ENCODE data around the gene DRP2.
A peak's percentile ranks its signal among the peaks of the same experiment; 100 is the strongest.
"Not testable (repeated sequence)": the region's sequence is repeated elsewhere in the genome, so short reads cannot be mapped to it uniquely, and the experiment has no call there.

The DRP2 gene, protein sequence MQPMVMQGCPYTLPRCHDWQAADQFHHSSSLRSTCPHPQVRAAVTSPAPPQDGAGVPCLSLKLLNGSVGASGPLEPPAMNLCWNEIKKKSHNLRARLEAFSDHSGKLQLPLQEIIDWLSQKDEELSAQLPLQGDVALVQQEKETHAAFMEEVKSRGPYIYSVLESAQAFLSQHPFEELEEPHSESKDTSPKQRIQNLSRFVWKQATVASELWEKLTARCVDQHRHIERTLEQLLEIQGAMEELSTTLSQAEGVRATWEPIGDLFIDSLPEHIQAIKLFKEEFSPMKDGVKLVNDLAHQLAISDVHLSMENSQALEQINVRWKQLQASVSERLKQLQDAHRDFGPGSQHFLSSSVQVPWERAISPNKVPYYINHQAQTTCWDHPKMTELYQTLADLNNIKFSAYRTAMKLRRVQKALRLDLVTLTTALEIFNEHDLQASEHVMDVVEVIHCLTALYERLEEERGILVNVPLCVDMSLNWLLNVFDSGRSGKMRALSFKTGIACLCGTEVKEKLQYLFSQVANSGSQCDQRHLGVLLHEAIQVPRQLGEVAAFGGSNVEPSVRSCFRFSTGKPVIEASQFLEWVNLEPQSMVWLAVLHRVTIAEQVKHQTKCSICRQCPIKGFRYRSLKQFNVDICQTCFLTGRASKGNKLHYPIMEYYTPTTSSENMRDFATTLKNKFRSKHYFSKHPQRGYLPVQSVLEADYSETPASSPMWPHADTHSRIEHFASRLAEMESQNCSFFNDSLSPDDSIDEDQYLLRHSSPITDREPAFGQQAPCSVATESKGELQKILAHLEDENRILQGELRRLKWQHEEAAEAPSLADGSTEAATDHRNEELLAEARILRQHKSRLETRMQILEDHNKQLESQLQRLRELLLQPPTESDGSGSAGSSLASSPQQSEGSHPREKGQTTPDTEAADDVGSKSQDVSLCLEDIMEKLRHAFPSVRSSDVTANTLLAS

GRCh38 chrX:101219116-101219863, at the start of gene DRP2:
DRP2 (plus strand) TSS chrX:101219786; CDS start chrX:101231648, 11,862 bp downstream.
- DNase-seq, result no peak

GRCh38 chrX:101171883-101172400, 47.6 kb upstream of the DRP2 start:
- no peak for DNase-seq

DNA sequence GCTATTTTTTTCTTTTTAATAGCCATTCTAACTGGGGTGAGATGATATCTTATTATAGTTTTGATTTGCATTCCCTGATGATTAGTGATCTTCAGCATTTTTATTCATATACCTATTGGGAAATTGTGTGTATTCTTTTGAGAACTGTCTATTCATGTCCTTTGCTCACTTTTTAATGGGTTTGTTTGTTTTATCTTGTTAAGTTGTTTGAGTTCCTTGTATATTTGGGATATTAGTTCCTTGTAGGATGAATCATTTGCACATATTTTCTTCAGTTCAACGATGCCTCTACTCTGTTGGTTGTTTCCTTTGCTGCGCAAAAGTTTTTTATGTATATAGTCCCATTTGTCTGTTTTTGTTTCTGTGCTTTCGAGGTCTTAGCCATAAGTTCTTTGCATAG, 43.1 kb upstream of the DRP2 start:
- DNase-seq, result no peak

DNA sequence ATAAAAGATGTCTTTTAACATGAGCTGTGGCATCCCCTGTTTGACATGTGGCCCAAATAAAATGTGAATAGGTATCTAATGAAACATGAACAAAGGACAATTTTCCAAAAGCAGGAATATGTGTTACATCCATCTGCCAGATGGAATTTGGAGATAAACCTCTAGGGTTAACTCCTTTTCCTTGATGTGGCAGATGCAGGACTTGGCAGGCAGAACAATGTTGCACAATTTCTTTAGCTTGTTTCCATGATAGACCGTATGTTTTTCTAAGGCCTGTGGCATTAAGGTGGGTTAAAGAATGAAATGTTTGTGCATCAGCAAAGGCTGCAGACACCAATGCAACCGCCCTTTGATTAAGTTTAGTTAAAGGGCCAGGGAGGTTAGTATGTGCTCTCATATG, 34.7 kb upstream of the DRP2 start:
- DNase-seq, result not testable (repeated sequence)

GRCh38 chrX:101187961-101188360, 31.6 kb upstream of the DRP2 start:
- not testable (repeated sequence) for DNase-seq

DNA sequence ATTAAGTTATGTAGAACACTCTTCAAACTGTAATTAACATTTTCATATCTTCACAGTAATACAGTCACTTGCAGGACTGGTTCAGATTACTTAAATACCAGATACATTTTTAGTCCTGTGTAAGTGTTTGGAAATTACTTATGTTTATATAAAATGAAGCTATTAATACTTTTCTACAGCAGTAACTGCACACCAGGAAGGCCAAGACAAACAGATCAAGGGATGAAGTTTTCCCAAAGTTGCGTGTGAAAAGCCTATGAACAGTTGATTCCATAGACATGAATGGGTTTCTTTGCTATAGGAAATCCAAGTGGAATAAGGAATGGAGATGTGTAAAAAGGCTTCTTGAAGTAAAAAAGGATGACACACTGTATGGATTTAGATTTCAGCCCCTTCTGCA, 28.9 kb upstream of the DRP2 start:
- DNase-seq, result no peak

GRCh38 chrX:101191217-101191750, 28.3 kb upstream of the DRP2 start:
- no peak for DNase-seq

DNA sequence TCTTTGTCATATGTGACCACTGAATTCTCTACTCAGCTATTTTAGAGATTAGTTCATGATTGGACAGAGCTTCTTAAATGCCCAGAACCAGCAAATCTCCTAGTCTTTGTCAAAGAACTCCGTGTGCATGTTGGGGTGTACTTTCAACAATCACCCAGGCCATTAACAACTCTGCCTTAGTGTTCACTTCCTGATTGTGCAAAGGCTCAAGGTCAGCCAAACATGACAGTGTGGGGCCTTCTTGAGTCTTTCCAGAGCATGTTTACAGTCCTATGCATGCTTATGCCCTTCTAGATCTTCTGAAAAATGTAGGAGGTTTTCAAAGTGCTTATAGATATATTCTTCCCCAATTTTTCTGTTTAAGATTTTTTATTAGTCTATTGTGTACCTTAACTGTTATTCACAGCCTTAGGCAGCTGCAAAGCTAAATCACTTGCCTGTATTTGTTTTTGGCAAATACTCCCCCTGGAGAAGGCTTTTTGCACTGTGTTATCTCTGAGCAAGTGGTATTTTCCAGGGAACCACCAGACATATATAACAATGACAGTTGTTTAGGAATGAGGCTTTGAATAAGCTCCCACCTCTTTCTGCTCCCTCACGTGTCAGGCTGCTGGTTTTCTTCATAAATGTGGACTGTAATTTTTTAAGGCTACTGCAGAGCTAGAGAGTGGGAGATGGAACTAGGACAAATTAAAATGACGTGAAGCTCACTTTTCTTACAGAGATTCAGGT, 24.0 kb upstream of the DRP2 start:
- DNase-seq, result no peak

DNA sequence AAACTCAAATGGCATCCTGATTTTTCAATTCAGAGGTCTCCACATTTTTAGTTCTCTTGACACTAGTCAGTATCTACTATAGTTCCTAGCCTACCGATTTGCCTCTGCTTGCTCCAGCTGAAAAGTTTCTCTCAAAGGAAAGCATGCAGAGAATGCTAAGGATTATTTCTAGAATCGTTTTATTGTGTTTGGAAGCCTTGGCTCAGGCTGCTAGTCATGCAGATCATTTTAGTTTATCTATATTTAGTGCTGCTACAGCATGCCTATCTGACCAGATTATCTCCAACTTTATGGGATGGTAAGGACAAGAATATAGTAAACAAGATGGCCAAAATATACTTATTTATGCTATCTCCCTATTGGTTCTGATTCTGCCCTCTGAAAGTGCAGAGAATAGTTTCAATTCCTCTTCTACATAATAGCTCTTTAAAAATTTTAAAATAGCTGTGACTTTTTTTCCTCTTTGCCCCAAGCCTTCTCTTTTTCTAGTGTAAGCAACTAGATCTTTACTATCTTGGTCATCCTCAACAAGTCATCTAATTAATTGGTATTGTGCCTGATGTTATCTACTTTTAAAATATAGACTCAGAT, 15.7 kb upstream of the DRP2 start:
- DNase-seq, result no peak

DNA sequence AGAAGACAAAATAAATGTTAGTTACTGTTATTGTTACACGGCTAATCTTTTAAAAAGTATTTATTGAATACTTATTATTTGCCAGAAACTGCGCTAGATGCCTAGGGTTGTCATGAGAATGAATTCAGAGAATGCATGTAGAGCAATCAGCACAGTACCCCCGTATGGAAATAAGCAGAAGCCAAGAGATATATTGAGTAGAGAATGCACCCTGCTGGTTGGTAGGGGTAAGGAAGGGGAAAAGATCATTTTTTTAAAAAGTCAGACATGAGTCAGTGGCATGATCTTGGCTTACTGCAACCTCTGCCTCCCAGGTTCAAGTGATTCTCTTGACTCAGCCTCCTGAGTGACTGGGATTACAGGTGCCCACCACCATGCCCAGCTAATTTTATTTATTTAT, 13.1 kb upstream of the DRP2 start:
- DNase-seq, result no peak

DNA sequence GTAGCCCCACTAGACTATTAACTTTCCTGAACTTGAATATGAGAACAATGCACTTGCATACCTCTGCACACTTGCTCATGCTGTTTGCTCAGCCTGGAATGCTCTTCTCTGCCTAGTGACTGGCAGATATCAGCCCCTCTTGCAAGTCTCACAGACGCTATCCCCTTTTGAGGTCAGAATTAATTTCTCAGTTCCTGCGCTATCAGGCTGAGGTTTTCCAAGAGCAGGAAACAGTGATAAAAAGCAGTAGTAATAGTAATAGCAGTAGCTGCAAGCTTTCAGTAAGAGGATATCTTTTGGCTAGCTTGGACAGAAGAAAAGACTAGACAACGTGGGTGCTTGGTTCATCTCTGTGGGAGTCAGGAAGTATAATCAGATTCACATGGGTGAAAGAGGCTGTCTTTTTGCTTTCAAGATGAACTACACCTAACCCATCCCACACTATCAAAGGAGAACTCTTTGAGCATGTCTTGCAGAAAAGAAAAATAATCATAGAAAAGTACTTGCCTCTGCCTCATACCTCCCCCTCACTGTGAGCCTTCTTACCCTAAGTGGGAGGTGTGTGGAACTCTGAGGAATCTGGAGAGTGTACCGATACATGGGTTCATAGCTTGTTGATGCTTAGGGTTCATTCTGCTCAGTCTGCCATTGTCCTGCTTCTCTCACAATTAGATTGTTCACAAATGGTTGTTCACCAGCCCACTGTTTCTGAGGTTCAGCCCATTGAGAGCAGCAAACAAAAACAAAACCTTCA, 11.3 kb upstream of the DRP2 start:
- no peak for DNase-seq

DNA sequence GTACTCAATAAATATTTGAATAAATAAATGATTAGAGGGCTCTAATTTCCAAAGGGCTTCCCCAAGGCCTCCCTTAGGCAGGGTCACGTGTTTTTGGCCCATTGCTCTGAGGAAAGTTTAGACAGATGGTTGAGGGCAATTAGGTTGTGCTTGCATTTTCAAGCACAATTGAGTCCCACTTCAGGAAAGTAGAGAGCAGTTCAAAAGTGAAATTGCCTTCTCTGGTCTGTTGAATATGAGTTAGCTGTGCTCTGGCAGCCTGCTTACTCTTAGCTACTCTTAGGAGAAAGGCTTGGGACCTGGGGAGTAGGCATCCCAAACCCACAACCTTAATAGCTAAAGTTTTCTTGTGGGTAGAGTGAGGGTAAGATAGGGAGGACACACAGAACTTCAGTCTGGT, 9.0 kb upstream of the DRP2 start:
- DNase-seq, result peak; percentile 74

- DNase-seq, result no peak
Observed at GRCh38 chrX:101217689-101218088, 1.9 kb upstream of the DRP2 start.

DNA sequence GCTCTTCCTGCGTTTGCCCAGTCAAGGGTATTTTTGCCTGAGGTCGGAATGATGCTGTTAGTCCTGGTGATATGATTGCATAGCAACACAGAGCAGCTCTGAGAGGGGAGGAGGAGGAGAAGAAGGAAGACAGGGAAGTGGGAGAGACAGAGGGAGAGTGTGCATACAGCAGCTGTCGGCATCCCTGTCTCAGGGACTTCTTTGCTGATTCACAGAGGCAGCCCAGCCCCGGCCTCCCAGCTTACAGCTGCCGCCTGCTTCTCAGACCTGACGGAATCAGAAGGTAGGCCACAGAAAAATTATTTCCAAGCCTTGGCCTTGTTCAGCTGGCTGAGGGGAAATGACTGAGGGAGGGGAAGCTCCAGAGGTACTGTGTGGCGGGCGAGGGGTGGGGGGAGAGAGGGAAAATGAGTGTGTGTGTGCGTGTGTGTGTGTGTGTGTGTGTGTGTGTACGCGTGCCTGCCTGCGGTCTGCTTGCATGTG, 319 bp downstream of the DRP2 start:
- DNase-seq, result no peak

DNA sequence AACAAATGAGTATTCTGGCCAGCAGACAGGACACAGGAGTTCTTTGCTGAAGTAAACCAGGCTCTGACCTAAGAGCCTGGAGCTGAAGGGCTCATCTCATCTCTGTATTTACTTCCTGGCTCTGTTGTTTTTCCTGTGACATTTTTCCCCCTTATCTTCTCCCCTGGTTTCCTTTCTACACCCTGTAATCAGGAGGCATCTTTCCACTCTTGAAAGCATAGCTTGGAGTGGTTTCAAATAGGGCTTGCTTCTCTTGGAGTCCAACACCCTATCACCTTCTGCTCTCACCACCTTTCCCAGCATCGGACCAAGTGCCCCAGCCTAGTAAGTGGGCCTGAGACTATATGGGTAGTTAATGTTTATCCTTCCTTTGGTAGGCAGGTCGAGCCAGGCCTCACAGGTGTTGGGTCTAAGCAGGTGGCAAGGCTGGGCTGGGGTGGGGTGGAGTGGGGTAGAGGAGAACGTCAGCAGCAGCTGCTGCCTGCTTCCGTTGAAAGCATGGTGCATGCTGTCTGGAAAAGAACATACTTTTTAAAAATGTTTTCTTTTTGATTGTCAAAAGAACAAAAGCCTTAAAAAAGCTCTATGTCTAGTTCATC, 1.2 kb downstream of the DRP2 start:
- no peak for DNase-seq

DNA sequence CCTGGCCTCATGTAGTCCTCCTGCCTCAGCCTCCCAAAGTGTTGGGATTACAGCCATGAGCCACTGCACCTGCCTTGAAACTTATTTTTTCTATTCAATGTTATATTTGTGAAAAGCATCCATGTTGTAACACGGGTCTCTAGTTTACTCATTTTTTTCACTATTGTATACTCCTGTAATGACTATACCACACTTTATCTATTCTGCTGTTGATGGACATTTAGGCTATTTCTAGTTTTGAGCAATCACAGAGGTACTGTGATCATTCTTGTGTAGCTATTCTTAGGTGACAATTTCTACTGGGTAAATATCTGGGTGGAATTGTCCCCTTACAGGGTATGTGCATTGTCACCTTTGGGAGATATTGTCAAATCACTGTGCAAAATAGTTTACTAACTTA, 3.6 kb downstream of the DRP2 start:
- DNase-seq, result no peak

DNA sequence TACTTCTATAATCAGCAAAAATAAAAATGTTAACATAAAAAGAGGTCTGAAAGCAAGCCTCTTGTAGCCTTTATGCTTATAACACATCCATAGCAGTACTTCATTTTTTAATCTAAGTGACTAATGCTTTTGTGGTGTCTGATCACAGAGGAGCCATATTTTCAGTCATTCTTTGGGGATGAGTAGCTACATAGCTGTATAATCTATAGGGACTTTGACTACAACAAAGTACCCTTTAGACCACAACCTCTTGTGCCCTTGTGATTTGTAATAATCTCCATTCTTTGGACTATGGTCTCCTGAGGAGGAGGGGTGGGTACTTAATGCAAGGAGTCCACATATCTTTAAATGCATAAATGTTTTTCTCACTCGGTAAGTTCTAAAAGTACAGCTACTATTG, 9.6 kb downstream of the DRP2 start:
- no peak for DNase-seq

DNA sequence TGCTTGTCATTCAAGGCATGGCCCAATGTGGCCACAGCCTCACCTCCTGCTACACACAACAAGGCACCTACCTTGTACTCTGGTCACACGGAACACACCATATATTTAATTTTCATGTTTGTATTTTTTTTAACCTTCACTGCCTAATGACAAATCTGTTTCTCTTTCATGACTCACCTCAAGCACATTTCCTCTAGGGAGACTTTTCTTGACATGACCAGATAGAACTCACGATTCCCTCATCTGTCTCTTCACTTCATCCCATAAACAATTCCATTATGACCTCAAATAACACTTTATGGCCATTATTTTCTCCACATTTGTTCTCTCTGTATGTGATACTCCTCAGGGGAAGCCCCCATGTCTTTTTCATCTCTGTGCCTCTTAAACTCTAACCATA, 11.1 kb downstream of the DRP2 start:
- DNase-seq, result no peak

DNA sequence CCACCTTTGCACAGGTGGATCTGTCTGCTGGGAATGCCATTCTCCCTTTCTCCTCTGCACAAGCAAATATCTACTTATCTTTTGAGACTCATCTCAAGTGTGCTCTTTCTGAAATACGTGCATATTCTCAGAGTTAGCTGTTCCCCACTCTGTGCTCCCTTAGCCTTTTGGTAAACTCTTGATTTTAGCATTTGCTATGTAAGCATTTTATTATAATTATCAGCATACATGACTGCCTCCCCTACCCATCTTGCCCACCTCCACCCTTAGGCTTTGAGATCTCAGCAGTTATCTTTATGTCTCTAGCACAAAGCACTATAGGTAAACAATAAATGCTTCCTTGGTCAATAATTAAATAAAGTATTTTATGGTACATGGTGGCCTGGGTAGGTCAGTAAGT, 11.5 kb downstream of the DRP2 start:
- DNase-seq, result no peak

DNA sequence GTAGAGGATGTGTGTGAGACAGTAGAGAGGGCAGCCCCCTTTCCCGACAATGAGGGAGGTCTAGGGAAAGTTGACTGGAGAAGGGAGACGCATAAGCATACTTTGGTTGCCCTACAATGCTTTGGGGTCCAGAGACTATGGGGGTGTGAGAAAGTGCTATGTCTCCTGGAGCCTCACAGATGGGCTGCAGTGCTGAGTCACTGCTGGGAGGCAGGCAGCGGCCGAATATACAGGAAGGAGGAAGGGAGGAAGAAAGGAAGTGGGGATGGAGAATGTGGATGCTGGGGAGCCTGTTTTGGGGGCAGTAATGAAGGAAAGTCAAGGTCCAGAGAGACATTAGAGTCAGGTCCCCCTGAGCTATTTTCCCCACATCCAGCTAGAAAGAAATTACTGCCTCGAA, 12.7 kb downstream of the DRP2 start:
- DNase-seq, result no peak

All from DMS79 (cell line).